ENCODE data around the gene SASH1.

- TF ChIP-seq CTCF (IDR thresholded peaks at IDR 0.05; ENCODE audit: low read depth, low read length, poor library complexity, severe bottlenecking) (no peak), EZH2phosphoT487 (IDR thresholded peaks at IDR 0.05; ENCODE audit: borderline replicate concordance, low read length) (no peak)
Measured at GRCh38 chr6:148309301-148309700, 33.3 kb upstream of the SASH1 start.

Data from DOHH2 (cell line).